RWPE1 (cell line): Measurements from ENCODE around the gene LRPPRC.

Experiments
- CTCF ChIA-PET: fragments of 350-600 bp; sonication (Branson Sonifier 250); formaldehyde crosslinking; extraction: SDS; loops from one replicate; lab custom pipeline; 2021; lab: Yijun Ruan, JAX
- POLR2A ChIA-PET: fragments of 400-600 bp; formaldehyde crosslinking; extraction: SDS; loops from one replicate; lab custom pipeline; 2020; ENCODE audit warnings: antibody characterized with exemption; ENCODE audit not compliant: low non-redundant PET; lab: Yijun Ruan, JAX
- DNase-seq: peaks from one replicate; pipeline ENCODE4 v3.0.0; 2012; ENCODE audit warnings: low spot score
- H3K27ac ChIP-seq: fragments of 450-650 bp; 2 replicates; pipeline ENCODE4 v1.5.1; 2017
- TF ChIP-seq, protein P1 (sequence below): fragments of 450-650 bp; conservative IDR thresholded peaks from 2 replicates; pipeline ENCODE4 v1.5.1; 2017; ENCODE audit warnings: low read depth, mild to moderate bottlenecking

The LRPPRC gene

DNA sequence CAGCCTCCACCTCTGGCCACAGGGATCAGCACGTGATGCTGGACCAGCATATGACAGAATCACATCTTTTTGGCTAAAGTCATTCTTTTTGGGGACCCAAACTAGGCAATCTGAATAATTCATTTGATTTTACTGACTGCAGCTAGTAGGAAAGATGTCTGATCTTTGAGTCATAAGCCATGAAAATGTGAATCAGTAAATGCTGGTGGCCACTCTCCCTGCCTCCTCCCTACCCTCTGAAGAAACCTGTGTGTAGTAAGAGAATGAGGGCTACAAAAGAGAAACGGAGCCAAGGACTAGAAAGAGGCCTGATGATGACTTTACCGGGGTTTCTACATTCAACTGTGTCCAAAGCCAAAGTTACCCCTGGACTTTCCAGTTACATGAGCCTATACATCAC lies 10.1 kb upstream of the LRPPRC start:
- ChIA-PET POLR2A (no interaction called here), CTCF (interaction anchor here (0.6 kb wide), 1 partner anchor 51 kb away, joined by 3 read pairs; no protein-coding TSS in a partner anchor)
- H3K27ac ChIP-seq: no peak overlapping the region
- DNase-seq: no peak
- TF ChIP-seq, protein P1, sequence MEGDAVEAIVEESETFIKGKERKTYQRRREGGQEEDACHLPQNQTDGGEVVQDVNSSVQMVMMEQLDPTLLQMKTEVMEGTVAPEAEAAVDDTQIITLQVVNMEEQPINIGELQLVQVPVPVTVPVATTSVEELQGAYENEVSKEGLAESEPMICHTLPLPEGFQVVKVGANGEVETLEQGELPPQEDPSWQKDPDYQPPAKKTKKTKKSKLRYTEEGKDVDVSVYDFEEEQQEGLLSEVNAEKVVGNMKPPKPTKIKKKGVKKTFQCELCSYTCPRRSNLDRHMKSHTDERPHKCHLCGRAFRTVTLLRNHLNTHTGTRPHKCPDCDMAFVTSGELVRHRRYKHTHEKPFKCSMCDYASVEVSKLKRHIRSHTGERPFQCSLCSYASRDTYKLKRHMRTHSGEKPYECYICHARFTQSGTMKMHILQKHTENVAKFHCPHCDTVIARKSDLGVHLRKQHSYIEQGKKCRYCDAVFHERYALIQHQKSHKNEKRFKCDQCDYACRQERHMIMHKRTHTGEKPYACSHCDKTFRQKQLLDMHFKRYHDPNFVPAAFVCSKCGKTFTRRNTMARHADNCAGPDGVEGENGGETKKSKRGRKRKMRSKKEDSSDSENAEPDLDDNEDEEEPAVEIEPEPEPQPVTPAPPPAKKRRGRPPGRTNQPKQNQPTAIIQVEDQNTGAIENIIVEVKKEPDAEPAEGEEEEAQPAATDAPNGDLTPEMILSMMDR: no peak

DNA sequence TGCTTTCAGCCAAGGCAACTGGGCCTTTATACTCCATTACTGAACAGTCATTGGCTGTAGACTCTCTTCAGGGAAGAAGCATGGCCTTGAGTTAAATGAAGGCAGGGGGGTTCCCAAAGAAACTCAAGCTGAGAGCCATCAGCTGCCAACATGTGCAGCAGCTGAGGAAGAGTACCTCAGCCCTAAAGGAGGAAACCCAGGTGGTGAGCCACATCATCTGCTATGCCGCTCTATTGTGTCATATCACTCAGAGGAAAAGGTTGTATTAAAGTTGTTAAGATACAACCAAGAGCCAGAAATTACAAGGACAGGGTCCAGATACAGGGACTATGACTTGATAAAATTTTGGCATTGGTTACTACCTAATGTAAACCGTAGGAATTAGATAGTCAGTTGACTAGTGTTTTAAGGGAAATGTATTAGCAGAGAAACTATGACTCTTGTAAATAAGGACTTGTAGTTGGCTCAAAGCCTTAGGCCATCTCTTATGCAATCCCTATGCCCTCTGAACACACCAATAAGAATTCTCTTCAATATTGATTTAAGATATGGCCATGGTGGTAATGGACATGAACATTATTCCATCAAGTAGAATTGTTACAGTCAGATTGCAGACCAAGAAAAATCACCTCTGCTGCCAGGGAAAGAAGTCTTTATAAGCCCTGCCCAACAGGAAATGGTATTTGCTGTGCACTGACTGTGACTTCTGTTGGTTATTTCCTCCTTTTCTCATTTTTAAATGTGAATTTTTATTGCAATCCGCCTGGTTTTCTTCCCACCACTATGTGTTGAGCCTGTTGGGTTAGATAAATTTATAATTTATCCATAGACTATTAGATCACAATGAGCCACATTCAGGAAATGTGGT lies 9.2 kb upstream of the LRPPRC start:
- ChIA-PET CTCF (interaction anchor here (0.6 kb wide), 1 partner anchor 52 kb away, joined by 3 read pairs; no protein-coding TSS in a partner anchor), POLR2A (no interaction called here)
- TF ChIP-seq, protein P1: no peak
- H3K27ac ChIP-seq: no peak overlapping the region
- DNase-seq: no peak

DNA sequence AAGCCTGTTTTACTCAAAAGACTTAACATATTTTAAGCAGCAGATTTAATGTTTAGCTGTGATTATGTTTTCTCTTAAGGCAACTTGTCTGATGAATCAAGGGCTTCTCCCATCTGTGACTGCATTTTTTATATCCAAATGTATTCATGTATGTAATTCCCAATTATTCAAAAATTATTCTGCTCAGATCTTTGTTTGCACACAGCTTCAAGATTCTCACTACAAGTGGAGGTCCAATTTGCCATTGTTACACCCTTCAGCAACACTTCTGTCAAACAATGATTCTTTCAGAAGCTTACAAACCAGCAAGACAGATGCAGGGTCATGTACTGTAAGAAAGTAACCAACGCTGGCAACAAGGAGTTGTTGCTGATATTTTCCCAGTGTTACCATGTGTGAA lies 5.9 kb upstream of the LRPPRC start:
- TF ChIP-seq, protein P1: no peak
- DNase-seq: no peak
- H3K27ac ChIP-seq: no peak overlapping the region
- CTCF ChIA-PET: interaction anchor here (1.3 kb wide), 1 partner anchor 43 kb away, joined by 6 read pairs; no protein-coding TSS in a partner anchor
- POLR2A ChIA-PET: no interaction called here

DNA sequence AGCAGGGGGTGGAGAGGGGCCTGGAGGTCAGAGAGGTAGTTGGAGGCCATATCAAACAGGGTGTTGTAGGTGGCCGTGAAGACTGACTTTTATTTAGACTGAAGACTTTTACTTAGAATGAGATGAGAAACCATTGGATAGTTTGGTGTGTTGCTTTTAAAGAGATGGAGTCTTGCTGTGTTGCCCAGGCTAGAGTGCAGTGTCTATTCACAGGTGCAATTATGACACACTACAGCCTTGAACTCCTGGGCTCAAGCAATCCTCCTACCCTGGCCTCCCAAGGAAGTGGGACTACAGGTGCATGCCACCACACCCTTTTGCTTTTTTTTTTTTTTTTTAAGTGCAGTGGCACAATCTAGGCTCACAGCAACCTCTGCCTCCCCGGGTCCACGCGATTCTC lies 2.5 kb upstream of the LRPPRC start:
- no peak for DNase-seq
- TF ChIP-seq, protein P1: no peak
- ChIA-PET POLR2A (no interaction called here), CTCF (no interaction called here)
- H3K27ac ChIP-seq: no peak overlapping the region

DNA sequence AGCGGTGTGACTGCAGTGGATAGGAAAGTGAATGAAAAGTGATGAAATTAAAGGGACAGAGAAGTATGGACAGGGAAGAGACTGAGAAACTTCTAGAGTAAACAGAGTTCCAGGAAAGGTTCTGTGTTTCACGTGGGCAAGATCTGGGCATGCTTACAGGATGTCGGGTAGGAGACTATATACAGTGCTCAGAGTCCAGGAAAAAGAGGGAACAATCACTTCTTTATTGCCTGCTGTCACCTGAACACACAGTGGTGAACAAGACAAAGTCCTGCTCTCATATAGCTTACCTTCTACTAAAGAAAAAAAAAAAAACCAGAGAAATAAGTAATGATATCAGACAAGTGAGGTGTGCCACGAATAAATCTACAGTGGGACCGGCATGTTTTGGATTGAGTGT lies 2.4 kb downstream of the LRPPRC start:
- H3K27ac ChIP-seq: no peak overlapping the region
- ChIA-PET POLR2A (no interaction called here), CTCF (no interaction called here)
- DNase-seq: no peak
- TF ChIP-seq, protein P1: no peak

DNA sequence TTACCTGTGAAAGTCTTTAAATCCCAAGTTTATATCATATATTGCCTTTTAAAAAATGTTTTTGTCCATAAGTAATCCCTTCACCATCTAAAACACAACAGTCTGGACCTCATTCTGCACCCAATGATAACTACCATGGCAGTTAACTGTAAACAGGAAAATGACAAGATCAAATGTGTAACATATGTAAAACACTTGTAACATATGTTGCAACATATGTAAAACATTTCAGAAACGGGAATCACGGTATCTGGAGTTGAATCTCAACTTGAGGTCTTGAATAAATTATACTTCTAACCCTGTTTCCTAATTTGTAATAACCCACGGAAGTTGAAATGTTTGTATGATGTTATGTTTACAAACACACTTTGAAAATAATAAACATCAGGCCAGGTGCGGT lies 6.2 kb downstream of the LRPPRC start:
- no peak overlapping the region for H3K27ac ChIP-seq
- POLR2A ChIA-PET: no interaction called here
- CTCF ChIA-PET: no interaction called here
- TF ChIP-seq, protein P1: no peak
- no peak for DNase-seq
